Naive thymus-derived CD8-positive, alpha-beta T cell (primary cell): ENCODE results near the gene LIMCH1. TPM values are rescaled to one million over a fixed set of nuclear protein-coding genes. Genes with fewer than 3 reads are reported as not detected.

Experiments
- ATAC-seq, 2 donors: fragments of 150-1000 bp; cut with Tn5 transposase in 1 of 2; sonication (Bioruptor Pico), chemical (Tn5 transposase) in 1 of 2; 1 replicate in 1 of 2; 2 replicates in 1 of 2; pipeline ENCODE4 v1.10.0; 2021; ENCODE audit warnings: mild to moderate bottlenecking in 2 of 2, moderate library complexity in 2 of 2
- POLR2A ChIA-PET: fragments of 350-600 bp; sonication (Branson Sonifier 250); formaldehyde crosslinking; loops from one replicate; lab custom pipeline; 2021; ENCODE audit warnings: antibody characterized with exemption; lab: Charles Lee
- DNase-seq, 10 donors: peaks; one replicate each; pipeline versions ENCODE4 v3.0.0 to v3.0.0-alpha.2; 2020 to 2022
- H3K27ac Mint-ChIP-seq, 10 donors: one replicate each; pipeline ENCODE4 v1.8.0; 2020 to 2022; ENCODE audit warnings: mild to moderate bottlenecking in 10 of 10, mixed read lengths in 10 of 10, moderate library complexity in 4 of 10, inconsistent platforms in 1 of 10
- H3K27me3 Mint-ChIP-seq, 5 donors: one replicate each; pipeline ENCODE4 v1.8.0; 2021 to 2022; ENCODE audit warnings: mixed read lengths in 5 of 5
- H3K36me3 Mint-ChIP-seq, 3 donors: one replicate each; pipeline ENCODE4 v1.8.0; 2020 to 2022; ENCODE audit warnings: mixed read lengths in 3 of 3, mild to moderate bottlenecking in 2 of 3, inconsistent platforms in 1 of 3
- H3K4me1 Mint-ChIP-seq, 4 donors: one replicate each; pipeline ENCODE4 v1.8.0; 2021 to 2022; ENCODE audit warnings: mixed read lengths in 4 of 4
- H3K4me3 Mint-ChIP-seq, 10 donors: one replicate each; pipeline ENCODE4 v1.8.0; 2020 to 2022; ENCODE audit warnings: mild to moderate bottlenecking in 10 of 10, mixed read lengths in 10 of 10, moderate library complexity in 6 of 10, inconsistent platforms in 1 of 10
- H3K9me3 Mint-ChIP-seq, 9 donors: one replicate each; pipeline ENCODE4 v1.8.0; 2020 to 2022; ENCODE audit warnings: mixed read lengths in 9 of 9, mild to moderate bottlenecking in 3 of 9, inconsistent platforms in 1 of 9, moderate library complexity in 1 of 9
- polyA plus RNA-seq, 3 donors: library from polyadenylated mRNA; unstranded; fragments of 300-500 nt; fragmentation: Illumina TruSeq; gene quantifications; one replicate each; pipeline ENCODE4 v1.2.3, GENCODE V29; 2021
- total RNA-seq, 8 experiments: library from RNA in 2 of 8; stranded (reverse) in 2 of 8; gene quantifications; one replicate each; pipeline ENCODE4 v1.2.3 and lab custom pipeline; 2021 to 2026

LIMCH1 gene
- total and polyA plus RNA-seq, 5 experiments from 2014 or later: not detected

DNA sequence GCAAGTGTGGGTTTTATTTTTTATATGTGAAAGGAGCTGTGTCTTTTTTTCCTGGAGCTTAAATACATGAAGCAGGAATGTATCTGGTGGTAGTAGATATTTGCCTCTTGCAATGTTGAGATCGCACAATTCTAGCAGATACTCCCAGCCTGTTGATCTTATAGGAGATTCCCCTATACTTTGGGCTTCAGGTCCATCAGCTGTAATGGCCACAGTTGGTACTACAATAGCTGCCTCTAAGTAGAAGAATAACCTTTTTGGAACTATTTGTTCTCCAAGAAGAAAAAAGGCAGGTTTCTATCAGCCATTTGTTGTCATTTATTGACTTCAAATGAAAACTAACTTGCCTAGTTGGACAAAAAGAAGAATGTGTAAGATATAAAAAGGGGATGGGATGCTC lies 37.7 kb downstream of the LIMCH1 start:
- Mint-ChIP-seq H3K27me3 (peaks cover 0 to 7% (median 0%) of the 10 kb centered on the region in 5 donors), H3K9me3 (peaks cover 0 to 5% (median 0%) of the 10 kb centered on the region in 9 donors), H3K4me3 (no peak overlapping the region), H3K36me3 (no peaks in the 10 kb centered on the region), H3K27ac (no peak overlapping the region), H3K4me1 (no peaks in the 10 kb centered on the region)
- POLR2A ChIA-PET: no interaction called here
- no peak for DNase-seq
- ATAC-seq: no peak

- Mint-ChIP-seq H3K4me1 (no peaks in the 10 kb centered on the region), H3K36me3 (no peaks in the 10 kb centered on the region), H3K4me3 (no peak overlapping the region), H3K27me3 (peaks cover 0 to 7% (median 2%) of the 10 kb centered on the region in 5 donors), H3K27ac (no peak overlapping the region), H3K9me3 (peaks cover 0 to 12% (median 2%) of the 10 kb centered on the region in 9 donors)
- no peak for DNase-seq
- POLR2A ChIA-PET: no interaction called here
- ATAC-seq: no peak
These were observed 41.1 kb downstream of the LIMCH1 start for GRCh38 chr4:41579043-41579442.

DNA sequence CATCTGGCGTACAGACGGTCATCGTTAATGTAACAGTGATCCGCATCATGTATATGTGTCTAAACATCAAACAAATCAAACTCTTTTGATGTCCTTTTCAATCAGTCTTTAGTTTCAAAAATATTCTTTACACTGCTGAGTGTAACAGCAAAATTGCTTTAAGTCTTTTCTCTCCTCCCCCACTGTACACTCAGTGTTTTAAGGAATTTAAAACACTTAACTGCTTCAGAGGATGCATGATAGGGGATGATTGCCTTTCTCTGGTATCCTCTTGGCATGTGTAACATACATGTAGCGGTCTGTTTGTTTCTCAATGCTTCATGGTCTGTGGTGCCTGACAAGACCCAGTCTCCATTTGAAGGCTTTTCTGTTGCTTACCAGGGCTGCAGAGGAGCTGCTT lies 41.6 kb downstream of the LIMCH1 start:
- ATAC-seq (no peak), DNase-seq (no peak)
- Mint-ChIP-seq H3K27ac (no peak overlapping the region), H3K4me1 (no peaks in the 10 kb centered on the region), H3K27me3 (peaks cover 0 to 7% (median 2%) of the 10 kb centered on the region in 5 donors), H3K9me3 (peaks cover 0 to 15% (median 3%) of the 10 kb centered on the region in 9 donors), H3K36me3 (no peaks in the 10 kb centered on the region), H3K4me3 (no peak overlapping the region)
- POLR2A ChIA-PET: no interaction called here

DNA sequence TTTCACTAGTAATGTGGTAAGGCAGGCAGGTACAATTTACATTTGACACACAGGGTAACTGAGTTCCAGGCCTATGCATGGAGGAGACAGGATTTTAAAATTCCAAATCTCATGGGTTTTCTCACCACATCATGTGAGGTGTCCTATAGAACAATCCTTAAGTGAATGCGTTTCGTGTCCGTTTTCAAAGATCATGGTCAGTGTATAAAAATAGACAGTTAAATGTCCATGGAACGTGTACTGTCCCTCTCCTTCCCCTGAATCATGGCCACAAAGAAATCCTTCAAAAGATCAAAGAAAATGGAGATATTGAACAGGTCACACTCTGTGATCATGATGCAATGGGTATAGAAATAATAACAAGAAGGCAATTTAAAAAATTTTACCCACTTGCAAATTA lies 42.0 kb downstream of the LIMCH1 start:
- H3K27me3 Mint-ChIP-seq: peaks cover 0 to 9% (median 2%) of the 10 kb centered on the region in 5 donors
- no peak for ATAC-seq
- POLR2A ChIA-PET: no interaction called here
- H3K36me3 Mint-ChIP-seq: peaks cover 0 to 3% (median 0%) of the 10 kb centered on the region in 3 donors
- H3K4me1 Mint-ChIP-seq: no peaks in the 10 kb centered on the region
- no peak overlapping the region for H3K27ac Mint-ChIP-seq
- no peak overlapping the region for H3K4me3 Mint-ChIP-seq
- no peak for DNase-seq
- peaks cover 0 to 19% (median 6%) of the 10 kb centered on the region in 9 donors for H3K9me3 Mint-ChIP-seq

DNA sequence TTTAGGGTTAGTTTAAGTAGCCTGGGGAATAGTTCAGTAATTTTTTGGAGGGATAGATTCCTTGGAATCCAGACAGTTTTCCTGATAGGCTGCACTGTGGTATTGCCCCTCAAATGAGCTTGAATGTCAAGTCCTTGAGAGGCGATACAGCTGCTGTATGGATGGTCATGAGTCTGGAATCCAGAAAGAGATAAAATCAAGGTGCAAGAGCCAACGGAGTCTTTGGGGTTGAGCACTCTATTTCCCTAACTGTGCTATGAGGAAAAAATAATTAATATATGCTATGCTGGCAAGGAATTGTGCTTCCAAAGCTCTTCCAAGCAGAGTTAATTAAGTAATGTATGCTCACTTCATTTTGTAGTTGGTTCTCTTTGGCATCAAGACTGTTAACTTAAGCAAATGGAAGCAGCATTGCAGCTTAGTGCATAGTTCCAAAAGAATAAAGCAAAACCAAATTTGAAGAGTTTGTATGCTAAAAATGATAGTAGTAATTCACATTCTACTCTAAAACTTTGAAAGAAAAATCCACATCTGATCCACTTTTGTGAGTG lies 48.8 kb downstream of the LIMCH1 start:
- Mint-ChIP-seq H3K9me3 (peaks cover 0 to 20% (median 8%) of the 10 kb centered on the region in 9 donors), H3K4me3 (no peak overlapping the region), H3K27ac (no peak overlapping the region), H3K4me1 (no peaks in the 10 kb centered on the region), H3K36me3 (peaks cover 0 to 6% (median 0%) of the 10 kb centered on the region in 3 donors), H3K27me3 (peaks cover 2 to 18% (median 11%) of the 10 kb centered on the region in 5 donors)
- POLR2A ChIA-PET: no interaction called here
- ATAC-seq: no peak
- DNase-seq: no peak

DNA sequence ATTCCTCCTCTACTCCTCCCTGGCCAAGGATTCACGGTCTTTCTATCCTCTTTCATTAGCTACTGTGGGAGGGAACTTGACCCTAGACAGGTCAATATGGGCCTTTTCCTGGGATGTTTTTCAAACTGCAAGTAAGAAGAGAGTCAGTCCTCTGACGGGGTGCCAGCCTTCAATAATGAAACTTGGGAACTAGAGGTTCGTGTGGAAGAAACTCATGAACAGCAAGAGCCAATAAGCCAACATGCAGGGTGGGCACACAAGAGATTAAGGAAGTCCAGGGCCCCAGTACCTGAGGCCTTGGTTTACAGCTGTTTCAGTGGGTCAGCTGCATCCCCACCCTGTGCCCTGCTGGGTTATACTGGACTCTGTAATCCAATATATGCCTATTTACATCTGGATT lies 49.3 kb downstream of the LIMCH1 start:
- Mint-ChIP-seq H3K27ac (no peak overlapping the region), H3K36me3 (peaks cover 0 to 6% (median 0%) of the 10 kb centered on the region in 3 donors), H3K4me1 (no peaks in the 10 kb centered on the region), H3K4me3 (no peak overlapping the region), H3K9me3 (peaks cover 0 to 20% (median 8%) of the 10 kb centered on the region in 9 donors), H3K27me3 (peaks cover 2 to 18% (median 11%) of the 10 kb centered on the region in 5 donors)
- no peak for DNase-seq
- ATAC-seq: no peak
- POLR2A ChIA-PET: no interaction called here

- POLR2A ChIA-PET: no interaction called here
- Mint-ChIP-seq H3K36me3 (no peaks in the 10 kb centered on the region), H3K27ac (no peak overlapping the region), H3K4me1 (no peaks in the 10 kb centered on the region), H3K9me3 (peaks cover 0 to 4% (median 0%) of the 10 kb centered on the region in 9 donors), H3K27me3 (peaks cover 7 to 29% (median 10%) of the 10 kb centered on the region in 5 donors), H3K4me3 (no peak overlapping the region)
- ATAC-seq: no peak
- no peak for DNase-seq
These were observed 52.6 kb downstream of the LIMCH1 start for GRCh38 chr4:41590591-41590990.

GRCh38 chr4:41594432-41594831 lies 56.5 kb downstream of the LIMCH1 start:
- H3K9me3 Mint-ChIP-seq: peaks cover 0 to 4% (median 0%) of the 10 kb centered on the region in 9 donors

GRCh38 chr4:41597494-41597893 lies 59.5 kb downstream of the LIMCH1 start:
- Mint-ChIP-seq H3K27ac (no peak overlapping the region), H3K9me3 (peaks cover 0 to 4% (median 0%) of the 10 kb centered on the region in 9 donors), H3K27me3 (peaks cover 2 to 14% (median 5%) of the 10 kb centered on the region in 5 donors), H3K36me3 (no peaks in the 10 kb centered on the region), H3K4me3 (no peak overlapping the region), H3K4me1 (no peaks in the 10 kb centered on the region)
- POLR2A ChIA-PET: no interaction called here
- ATAC-seq (no peak), DNase-seq (no peak)

More at GRCh38 chr4:41594432-41594831, 56.5 kb downstream of the LIMCH1 start:
- DNase-seq (no peak), ATAC-seq (no peak)
- Mint-ChIP-seq H3K27me3 (peaks cover 2 to 26% (median 5%) of the 10 kb centered on the region in 5 donors), H3K36me3 (no peaks in the 10 kb centered on the region), H3K4me3 (no peak overlapping the region), H3K4me1 (no peaks in the 10 kb centered on the region), H3K27ac (no peak overlapping the region)
- POLR2A ChIA-PET: no interaction called here

- POLR2A ChIA-PET: no interaction called here
- DNase-seq: no peak
- no peak overlapping the region for H3K4me3 Mint-ChIP-seq
These were observed 60.6 kb downstream of the LIMCH1 start for GRCh38 chr4:41598580-41598979.

DNA sequence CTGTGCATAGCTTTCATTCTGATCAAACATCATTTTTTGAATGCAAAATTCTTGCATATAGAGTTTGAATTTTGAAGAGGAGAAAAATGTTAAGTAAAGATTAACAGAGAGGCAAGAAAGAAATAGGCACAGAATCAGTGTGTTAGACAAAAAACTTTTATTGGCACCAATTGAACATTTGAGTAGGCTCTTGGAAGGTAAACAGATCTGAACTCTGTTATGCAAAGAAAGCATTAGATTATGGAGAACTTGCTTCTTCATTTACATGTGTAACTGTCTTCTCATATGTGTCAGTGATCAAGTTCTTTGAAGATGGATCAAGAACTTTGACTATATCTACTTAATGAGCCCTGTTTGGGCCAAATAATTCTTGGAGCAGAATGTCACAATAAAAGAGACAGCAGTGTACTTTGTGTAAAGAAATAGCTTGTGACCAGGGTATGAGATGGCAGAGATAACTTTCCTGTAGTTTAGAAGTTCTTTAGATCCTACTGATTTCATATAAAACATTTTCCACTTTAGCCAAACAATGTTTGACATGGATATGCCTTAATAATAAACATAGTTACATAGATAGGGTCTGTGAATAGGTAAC lies 61.3 kb downstream of the LIMCH1 start:
- no peak overlapping the region for H3K4me3 Mint-ChIP-seq
- DNase-seq: no peak
- peaks cover 2 to 20% (median 6%) of the 10 kb centered on the region in 5 donors for H3K27me3 Mint-ChIP-seq
- H3K27ac Mint-ChIP-seq: no peak overlapping the region
- POLR2A ChIA-PET: no interaction called here
- H3K36me3 Mint-ChIP-seq: no peaks in the 10 kb centered on the region
- H3K9me3 Mint-ChIP-seq: peaks cover 0 to 4% (median 0%) of the 10 kb centered on the region in 9 donors
- no peaks in the 10 kb centered on the region for H3K4me1 Mint-ChIP-seq
- ATAC-seq: no peak

More at GRCh38 chr4:41598580-41598979, 60.6 kb downstream of the LIMCH1 start:
- H3K9me3 Mint-ChIP-seq: peaks cover 0 to 4% (median 0%) of the 10 kb centered on the region in 9 donors
- H3K4me1 Mint-ChIP-seq: no peaks in the 10 kb centered on the region
- H3K27me3 Mint-ChIP-seq: peaks cover 2 to 20% (median 9%) of the 10 kb centered on the region in 5 donors
- no peak for ATAC-seq
- H3K27ac Mint-ChIP-seq: no peak overlapping the region
- no peaks in the 10 kb centered on the region for H3K36me3 Mint-ChIP-seq

GRCh38 chr4:41600243-41600912 lies 62.4 kb downstream of the LIMCH1 start:
- H3K4me1 Mint-ChIP-seq: no peaks in the 10 kb centered on the region

GRCh38 chr4:41601025-41601424 lies 63.1 kb downstream of the LIMCH1 start:
- H3K27ac Mint-ChIP-seq: no peak overlapping the region
- H3K36me3 Mint-ChIP-seq: no peaks in the 10 kb centered on the region
- DNase-seq: no peak
- H3K9me3 Mint-ChIP-seq: peaks cover 0 to 3% (median 0%) of the 10 kb centered on the region in 9 donors
- H3K4me3 Mint-ChIP-seq: no peak overlapping the region
- POLR2A ChIA-PET: no interaction called here
- peaks cover 0 to 17% (median 2%) of the 10 kb centered on the region in 5 donors for H3K27me3 Mint-ChIP-seq
- no peaks in the 10 kb centered on the region for H3K4me1 Mint-ChIP-seq
- ATAC-seq: no peak

More at GRCh38 chr4:41600243-41600912, 62.4 kb downstream of the LIMCH1 start:
- H3K27me3 Mint-ChIP-seq: peaks cover under 1 to 17% (median 2%) of the 10 kb centered on the region in 5 donors
- no peak for DNase-seq
- no peaks in the 10 kb centered on the region for H3K36me3 Mint-ChIP-seq
- no peak overlapping the region for H3K4me3 Mint-ChIP-seq
- no peak overlapping the region for H3K27ac Mint-ChIP-seq
- no peak for ATAC-seq
- peaks cover 0 to 3% (median 0%) of the 10 kb centered on the region in 9 donors for H3K9me3 Mint-ChIP-seq
- POLR2A ChIA-PET: no interaction called here
